BE2C (cell line): ENCODE measurements around the gene ABLIM2.

ENCODE experiments used
- DNase-seq: peaks from one replicate; pipeline ENCODE4 v3.0.0-alpha.2; 2020
- H3K27me3 ChIP-seq: fragments of 250-450 bp; sonication (Bioruptor Pico); 2 replicates; pipeline ENCODE4 v1.5.1; 2020; ENCODE audit warnings: mild to moderate bottlenecking
- H3K36me3 ChIP-seq: fragments of 250-450 bp; sonication (Bioruptor Pico); 2 replicates; pipeline ENCODE4 v1.5.1; 2020; ENCODE audit warnings: mild to moderate bottlenecking
- H3K4me1 ChIP-seq: fragments of 250-450 bp; sonication (Bioruptor Pico); 2 replicates; pipeline ENCODE4 v1.5.1; 2020
- H3K4me3 ChIP-seq: 2 replicates; pipeline ENCODE4 v1.5.1; 2011; ENCODE audit warnings: low read depth, low read length
- H3K9me3 ChIP-seq: fragments of 250-450 bp; sonication (Bioruptor Pico); 2 replicates; pipeline ENCODE4 v1.5.1; 2020
- CTCF ChIP-seq: IDR thresholded peaks from 2 replicates; pipeline ENCODE4 v1.5.1; 2012; ENCODE audit warnings: mild to moderate bottlenecking, low read depth, low read length

Gene ABLIM2

DNA sequence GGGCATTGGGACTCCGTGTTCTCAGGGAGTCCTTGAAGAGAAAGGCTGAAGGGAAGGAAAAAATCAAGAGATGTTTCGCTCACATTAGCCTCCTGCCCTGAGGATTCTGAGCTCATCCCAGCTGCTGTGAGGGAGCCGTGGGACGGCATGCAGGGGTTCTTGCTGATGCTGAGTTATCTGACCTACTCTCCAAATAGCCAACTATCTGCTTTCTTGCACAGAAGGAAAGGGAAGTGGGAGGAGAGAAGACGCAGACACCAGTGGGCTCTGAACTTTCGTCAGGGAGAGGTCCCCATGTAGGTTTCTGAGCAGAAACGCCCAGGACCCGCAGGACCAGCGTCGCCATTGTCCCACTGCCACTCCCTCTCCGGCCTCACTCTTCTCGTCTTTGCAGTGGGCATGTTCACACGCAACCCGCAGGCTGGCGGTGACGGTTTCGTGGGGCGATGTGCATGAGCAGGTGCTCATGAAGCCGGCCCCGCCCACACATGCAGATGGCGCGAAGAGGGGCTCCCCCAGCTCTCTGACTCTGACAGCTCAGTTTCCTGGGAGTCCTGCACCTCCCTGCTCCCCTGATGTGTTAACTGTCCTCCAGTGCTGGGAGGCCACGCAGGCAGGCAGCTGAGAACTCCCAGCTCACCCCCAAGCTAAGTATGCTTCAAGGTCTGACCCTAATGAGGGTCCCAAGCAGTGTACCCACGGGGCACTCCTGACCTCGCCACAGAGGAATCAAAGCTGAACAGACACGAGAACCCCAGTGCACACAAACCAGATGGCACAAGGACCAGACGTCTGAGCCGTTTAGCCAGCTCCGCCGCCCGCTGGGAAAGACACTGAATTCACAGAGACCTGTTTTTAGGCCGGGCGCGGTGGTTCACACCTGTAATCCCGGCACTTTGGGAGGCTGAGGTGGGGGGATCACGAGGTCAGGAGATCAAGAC, 13.6 kb upstream of the ABLIM2 start:
- H3K9me3 ChIP-seq: no peaks in the 10 kb centered on the region
- no peak for TF ChIP-seq CTCF
- H3K4me1 ChIP-seq: peaks cover 4% of the 10 kb centered on the region
- DNase-seq: no peak
- no peaks in the 10 kb centered on the region for H3K27me3 ChIP-seq
- no peaks in the 10 kb centered on the region for H3K36me3 ChIP-seq
- no peak overlapping the region for H3K4me3 ChIP-seq

- Histone ChIP-seq H3K9me3 (no peaks in the 10 kb centered on the region), H3K27me3 (no peaks in the 10 kb centered on the region), H3K4me3 (no peak overlapping the region), H3K4me1 (no peaks in the 10 kb centered on the region), H3K36me3 (no peaks in the 10 kb centered on the region)
- no peak for TF ChIP-seq CTCF
- no peak for DNase-seq
Measured at GRCh38 chr4:8171266-8171665, 12.7 kb upstream of the ABLIM2 start.

DNA sequence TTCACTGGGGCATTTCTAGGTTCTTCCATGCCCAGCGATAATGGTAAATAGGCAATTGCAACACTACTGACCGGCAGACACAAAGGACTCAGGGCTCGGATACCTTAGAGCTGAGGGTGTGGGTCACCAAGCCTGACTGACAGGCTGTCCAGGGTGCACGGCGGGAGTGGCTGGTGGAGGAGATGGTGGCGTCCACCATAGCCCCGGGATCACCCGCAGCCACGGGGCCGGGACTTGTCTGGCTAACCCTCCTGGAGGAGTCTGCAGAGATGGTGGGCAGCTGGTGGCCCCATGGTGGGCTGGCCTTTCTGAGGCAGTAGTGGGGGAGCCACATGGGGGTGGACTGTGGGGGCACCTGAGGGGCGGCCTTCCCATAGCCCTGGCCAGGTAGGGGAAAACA, 11.7 kb upstream of the ABLIM2 start:
- no peaks in the 10 kb centered on the region for H3K4me1 ChIP-seq
- H3K36me3 ChIP-seq: no peaks in the 10 kb centered on the region
- no peak for TF ChIP-seq CTCF
- H3K4me3 ChIP-seq: no peak overlapping the region
- no peak for DNase-seq
- H3K9me3 ChIP-seq: no peaks in the 10 kb centered on the region
- no peaks in the 10 kb centered on the region for H3K27me3 ChIP-seq

GRCh38 chr4:8169763-8170162, 11.2 kb upstream of the ABLIM2 start:
- no peaks in the 10 kb centered on the region for H3K9me3 ChIP-seq
- no peaks in the 10 kb centered on the region for H3K36me3 ChIP-seq
- TF ChIP-seq CTCF: no peak
- no peak overlapping the region for H3K4me3 ChIP-seq
- DNase-seq: no peak
- no peaks in the 10 kb centered on the region for H3K4me1 ChIP-seq
- no peaks in the 10 kb centered on the region for H3K27me3 ChIP-seq

- Histone ChIP-seq H3K27me3 (no peaks in the 10 kb centered on the region), H3K36me3 (no peaks in the 10 kb centered on the region), H3K4me1 (no peaks in the 10 kb centered on the region), H3K9me3 (no peaks in the 10 kb centered on the region), H3K4me3 (no peak overlapping the region)
- no peak for DNase-seq
- TF ChIP-seq CTCF: no peak
Measured at GRCh38 chr4:8168832-8169598, 10.4 kb upstream of the ABLIM2 start.

DNA sequence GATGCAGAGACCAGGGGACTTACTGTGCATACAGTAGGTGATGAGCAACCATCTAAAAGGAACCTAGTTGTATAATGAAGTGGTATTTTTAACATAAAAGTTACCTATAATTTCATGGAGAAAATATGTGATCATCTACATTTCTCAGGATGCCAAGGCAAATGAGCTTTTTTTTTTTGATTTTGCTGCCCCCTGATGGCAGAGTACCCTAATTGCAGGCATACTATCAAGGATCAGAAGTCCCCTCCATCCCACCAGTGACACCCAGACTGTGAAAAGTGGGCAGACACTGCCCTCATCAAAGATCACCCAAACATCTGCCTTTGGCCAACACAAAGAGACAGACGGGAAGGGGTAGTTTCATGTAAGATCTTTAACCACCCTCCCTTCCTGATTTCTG, 9.6 kb upstream of the ABLIM2 start:
- Histone ChIP-seq H3K4me3 (no peak overlapping the region), H3K27me3 (no peaks in the 10 kb centered on the region), H3K4me1 (no peaks in the 10 kb centered on the region), H3K36me3 (no peaks in the 10 kb centered on the region), H3K9me3 (no peaks in the 10 kb centered on the region)
- no peak for DNase-seq
- TF ChIP-seq CTCF: peak; percentile 69
